HL-60 (cell line): Measurements from ENCODE around the gene FAM171A1.

Experiments
- DNase-seq, 2 experiments: peaks; one replicate each; pipeline ENCODE4 v3.0.0-alpha.2; 2010 to 2020; ENCODE audit warnings: low read depth in 1 of 2, low spot score in 1 of 2
- H3K27ac ChIP-seq: fragments of 250-450 bp; sonication (Bioruptor Pico); replicated peaks from 2 replicates; pipeline ENCODE4 v1.5.1; 2020; ENCODE audit warnings: mild to moderate bottlenecking, moderate library complexity
- H3K27me3 ChIP-seq: fragments of 250-450 bp; sonication (Bioruptor Pico); 2 replicates; pipeline ENCODE4 v1.5.1; 2021; ENCODE audit warnings: mild to moderate bottlenecking, moderate library complexity; ENCODE audit not compliant: insufficient read depth, poor library complexity, severe bottlenecking
- H3K4me3 ChIP-seq: replicated peaks from 2 replicates; pipeline ENCODE4 v1.5.1; 2011; ENCODE audit warnings: mild to moderate bottlenecking, control low read depth, low read length; ENCODE audit not compliant: insufficient read depth
- CTCF ChIP-seq: IDR thresholded peaks from one replicate; pipeline ENCODE4 v1.5.1; 2011; ENCODE audit warnings: low read length, control low read depth, inconsistent platforms; ENCODE audit not compliant: insufficient read depth
- GABPA ChIP-seq: IDR thresholded peaks from 2 replicates; pipeline ENCODE4 v1.6.1; 2012; ENCODE audit warnings: low read depth
- POLR2AphosphoS5 ChIP-seq: IDR thresholded peaks from 2 replicates; pipeline ENCODE4 v1.6.1; 2012; ENCODE audit warnings: low read depth
- REST ChIP-seq: IDR thresholded peaks from 2 replicates; pipeline ENCODE4 v1.6.1; 2012; ENCODE audit warnings: low read depth; ENCODE audit not compliant: insufficient replicate concordance
- SPI1 ChIP-seq: IDR thresholded peaks from 2 replicates; pipeline ENCODE4 v1.6.1; 2012; ENCODE audit warnings: low read depth, mild to moderate bottlenecking, borderline replicate concordance

FAM171A1 gene

GRCh38 chr10:15378569-15378968, 7.5 kb upstream of the FAM171A1 start:
- Histone ChIP-seq H3K27ac (no peak overlapping the region), H3K27me3 (no peaks in the 10 kb centered on the region), H3K4me3 (no peak overlapping the region)
- DNase-seq: no peak
- TF ChIP-seq CTCF: no peak
- TF ChIP-seq GABPA: no peak
- TF ChIP-seq REST: no peak
- no peak for TF ChIP-seq POLR2AphosphoS5
- TF ChIP-seq SPI1: no peak

- TF ChIP-seq CTCF (no peak), POLR2AphosphoS5 (no peak), REST (no peak), GABPA (no peak), SPI1 (no peak)
- Histone ChIP-seq H3K4me3 (no peak overlapping the region), H3K27ac (no peak overlapping the region), H3K27me3 (peaks cover 4% of the 10 kb centered on the region)
- DNase-seq: no peak
Observed at GRCh38 chr10:15374566-15374965, 3.5 kb upstream of the FAM171A1 start.

DNA sequence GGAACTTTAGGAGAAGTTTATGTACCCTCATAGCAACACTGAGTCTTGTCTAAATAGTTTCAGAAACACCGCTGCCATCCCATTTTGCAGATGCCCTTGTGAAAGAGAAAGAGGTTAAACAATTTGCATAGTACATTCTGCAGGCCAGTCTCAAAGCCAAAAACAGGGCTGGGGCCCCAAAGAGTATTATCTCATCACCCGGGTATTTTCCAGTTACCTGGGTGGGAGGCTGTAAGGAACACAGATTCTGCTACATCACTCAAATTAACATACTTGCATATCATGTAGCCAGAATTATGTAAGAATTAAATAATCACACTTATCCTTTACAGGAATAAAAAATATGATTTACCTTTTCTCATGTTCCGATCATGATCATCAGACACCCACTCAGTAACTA, 3.1 kb upstream of the FAM171A1 start:
- no peak for TF ChIP-seq REST
- TF ChIP-seq POLR2AphosphoS5: no peak
- no peak for TF ChIP-seq CTCF
- TF ChIP-seq GABPA: no peak
- no peak for TF ChIP-seq SPI1
- DNase-seq: no peak
- Histone ChIP-seq H3K27ac (no peak overlapping the region), H3K27me3 (peaks cover 4% of the 10 kb centered on the region), H3K4me3 (no peak overlapping the region)
